ENCODE measurements around the gene TMEM127.
"Not testable (repeated sequence)": the region's sequence is repeated elsewhere in the genome, so short reads cannot be mapped to it uniquely, and the experiment has no call there.

Gene TMEM127

GRCh38 chr2:96260387-96261260, 5.2 kb downstream of the TMEM127 start:
- H3K27ac ChIP-seq = peak overlapping the region; percentile 70
- TF ChIP-seq CTCF (conservative IDR thresholded peaks at IDR 0.05) = peak; percentile 77

GRCh38 chr2:96259497-96259921, 6.3 kb downstream of the TMEM127 start:
- no peak for TF ChIP-seq CTCF (conservative IDR thresholded peaks at IDR 0.05)
- peak overlapping the region; percentile 70 for H3K27ac ChIP-seq

- no peak for TF ChIP-seq CTCF (conservative IDR thresholded peaks at IDR 0.05)
- H3K27ac ChIP-seq = no peak overlapping the region
Measured at GRCh38 chr2:96258166-96259022, 7.4 kb downstream of the TMEM127 start.

GRCh38 chr2:96257744-96258143, 8.1 kb downstream of the TMEM127 start:
- H3K27ac ChIP-seq = not testable (repeated sequence)

- no peak for TF ChIP-seq CTCF (conservative IDR thresholded peaks at IDR 0.05)
- no peak overlapping the region for H3K27ac ChIP-seq
Measured at GRCh38 chr2:96256611-96257113, 9.1 kb downstream of the TMEM127 start.

GRCh38 chr2:96254571-96254970, 11.2 kb downstream of the TMEM127 start:
- no peak for TF ChIP-seq CTCF (conservative IDR thresholded peaks at IDR 0.05)
- H3K27ac ChIP-seq = no peak overlapping the region

GRCh38 chr2:96253006-96253405, 12.8 kb downstream of the TMEM127 start:
- H3K27ac ChIP-seq = no peak overlapping the region
- no peak for TF ChIP-seq CTCF (conservative IDR thresholded peaks at IDR 0.05)
